Activated CD8-positive, alpha-beta memory T cell treated with anti-CD3 and anti-CD28 coated beads for 48 hours (primary cell): ENCODE data around the gene HDAC4.

Experiments
- DNase-seq, 3 experiments: peaks; one replicate each; pipeline ENCODE4 v3.0.0-alpha.2; 2020; ENCODE audit warnings: low read depth in 2 of 3, low spot score in 2 of 3

Gene HDAC4

DNA sequence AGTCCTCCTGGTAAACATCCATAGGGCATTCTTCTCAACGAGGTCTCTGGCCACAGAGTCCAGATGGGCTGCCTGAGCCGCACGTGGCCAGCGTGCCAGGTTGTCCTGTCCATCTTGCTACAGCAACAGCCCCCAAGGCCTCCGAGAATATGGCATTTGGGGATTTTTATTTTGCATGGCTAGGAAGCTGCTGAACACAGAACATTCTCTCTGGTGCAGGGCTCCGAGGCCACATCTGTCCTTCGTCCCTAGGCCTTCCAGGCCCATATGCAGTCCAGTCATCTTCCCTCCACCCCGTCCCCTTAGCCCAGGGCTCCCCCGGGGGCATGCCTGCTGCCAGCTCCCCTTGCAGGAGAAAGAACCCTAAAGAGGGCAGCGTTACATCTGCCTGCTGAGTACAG is 2.3 kb downstream of the HDAC4 start:
- no peak for DNase-seq

DNA sequence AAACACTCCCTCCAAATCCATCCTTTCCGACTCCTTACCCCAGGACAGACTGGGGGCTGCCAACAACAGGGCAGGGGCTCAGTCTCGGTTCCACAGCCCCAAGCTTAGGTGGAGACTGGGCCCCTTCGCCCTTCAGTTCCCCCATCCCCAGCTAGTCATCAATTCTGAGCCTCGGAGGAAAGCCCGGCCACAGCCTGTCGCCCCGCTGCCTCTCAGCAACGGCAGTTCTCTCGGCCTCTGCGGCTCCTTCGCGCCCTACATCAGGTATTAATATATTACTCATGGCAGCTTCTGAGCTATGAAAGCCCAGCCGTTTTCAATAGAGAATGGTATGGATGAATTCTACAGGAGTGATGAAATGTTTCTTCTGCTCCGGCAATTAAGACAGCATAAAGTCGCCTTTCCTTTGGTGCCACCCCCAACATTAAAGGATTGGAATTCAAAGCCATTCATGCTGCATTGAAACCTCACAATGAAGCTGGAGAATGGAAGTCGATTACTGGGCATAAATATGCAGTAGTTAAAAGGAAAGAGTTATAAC is 2.8 kb downstream of the HDAC4 start:
- DNase-seq, result no peak

DNA sequence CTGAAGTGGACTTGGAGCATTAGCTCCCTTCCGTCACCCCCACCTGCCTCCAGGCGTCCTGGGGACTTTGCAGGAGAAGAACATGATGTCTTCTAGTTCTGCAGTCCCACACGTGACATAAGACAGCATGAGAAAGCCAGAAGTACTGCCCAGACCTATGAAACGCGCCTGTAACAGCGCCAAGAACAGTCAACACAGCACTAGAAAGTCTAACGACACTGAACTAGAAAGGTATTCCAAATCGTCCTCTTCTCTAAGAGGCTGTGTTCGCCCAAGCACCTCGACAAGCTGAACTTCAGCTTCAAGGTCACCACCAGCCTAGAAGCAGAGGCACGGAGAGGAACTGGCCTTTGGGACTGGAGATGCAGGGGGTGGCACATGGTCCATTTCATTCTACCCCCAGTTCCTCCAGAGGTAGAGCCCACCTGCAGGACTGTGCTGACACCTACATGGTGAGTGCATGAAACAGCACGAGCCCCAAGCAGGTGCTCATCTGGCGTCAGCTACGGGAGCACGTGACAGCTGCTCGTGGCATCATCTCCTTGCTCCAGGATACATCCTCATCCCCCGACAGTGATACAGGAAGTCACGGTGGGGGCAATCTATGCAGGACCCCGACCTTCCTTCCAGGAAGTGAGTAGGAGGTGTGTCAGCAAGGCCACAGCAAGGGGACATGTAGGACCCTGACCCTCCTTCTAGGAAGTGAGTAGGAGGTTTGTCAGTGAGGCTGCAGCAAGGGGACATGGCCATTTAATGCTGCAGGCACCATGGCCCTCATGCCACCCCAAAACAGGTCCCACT is 3.7 kb downstream of the HDAC4 start:
- DNase-seq, result no peak

DNA sequence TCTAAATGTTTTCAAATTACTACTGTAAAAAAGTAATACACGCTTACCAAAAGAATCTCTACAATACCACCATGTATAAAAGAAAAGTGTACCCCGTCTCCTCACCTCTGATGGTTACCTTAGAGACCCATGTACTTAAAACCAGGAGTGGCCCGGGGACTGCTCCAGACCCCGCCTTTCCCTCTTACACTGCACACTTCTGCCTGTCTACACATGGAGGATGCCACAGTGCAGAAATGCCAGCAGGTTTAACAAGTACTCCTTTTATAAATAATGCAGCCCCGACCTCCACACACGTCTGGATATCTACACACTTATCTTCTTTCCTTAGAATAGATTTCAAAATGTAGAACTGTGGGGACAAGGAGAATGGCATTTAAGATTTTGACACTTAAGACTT is 5.3 kb downstream of the HDAC4 start:
- no peak for DNase-seq

DNA sequence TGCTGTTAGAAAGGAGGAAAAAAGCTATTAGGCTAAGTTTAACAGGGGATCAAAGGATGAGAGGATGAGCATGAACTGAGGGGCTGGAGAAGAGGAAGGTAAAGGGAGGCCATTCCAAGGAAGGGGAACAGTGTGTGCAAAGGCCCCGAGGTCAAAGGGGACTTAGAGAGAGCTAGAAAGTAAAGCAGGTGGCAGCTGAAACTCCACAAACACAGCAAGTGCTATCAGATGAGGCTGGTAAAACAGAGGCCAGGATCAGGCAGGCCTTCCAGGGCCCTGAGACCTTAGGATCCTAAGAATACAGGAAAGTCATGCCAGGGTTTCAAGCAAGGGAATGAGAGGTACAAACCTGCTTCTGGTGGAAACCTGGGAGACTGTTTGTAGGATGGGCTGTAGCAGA is 5.8 kb downstream of the HDAC4 start:
- DNase-seq, result no peak

DNA sequence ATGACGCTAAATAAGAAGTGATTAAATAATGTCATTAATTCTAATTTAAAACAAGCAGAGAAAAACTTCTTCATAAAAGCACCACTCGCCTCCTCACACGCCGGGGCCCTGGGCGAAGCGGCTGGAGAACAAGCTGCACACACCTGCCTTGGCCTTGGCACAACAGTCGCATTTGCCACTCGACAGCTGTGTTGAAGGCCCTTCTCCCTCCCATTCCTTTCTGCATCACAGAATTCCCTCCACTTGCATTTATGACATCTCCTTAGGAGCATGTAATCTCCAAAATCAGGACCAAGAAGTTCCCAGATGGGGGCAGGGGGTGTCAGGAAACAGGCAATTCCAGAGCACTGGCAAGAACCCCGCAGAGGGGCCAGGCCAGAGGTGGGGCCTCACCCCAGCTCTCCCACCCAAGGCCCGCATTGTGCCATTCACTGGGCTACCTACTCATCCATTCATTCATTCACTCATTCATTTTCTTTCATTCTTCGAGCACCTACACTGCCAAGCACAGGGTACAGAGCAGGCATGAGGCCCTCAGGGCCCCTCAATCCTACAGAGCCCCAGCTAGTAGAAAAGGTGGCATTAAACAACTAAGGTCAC is 6.4 kb downstream of the HDAC4 start:
- no peak for DNase-seq

DNA sequence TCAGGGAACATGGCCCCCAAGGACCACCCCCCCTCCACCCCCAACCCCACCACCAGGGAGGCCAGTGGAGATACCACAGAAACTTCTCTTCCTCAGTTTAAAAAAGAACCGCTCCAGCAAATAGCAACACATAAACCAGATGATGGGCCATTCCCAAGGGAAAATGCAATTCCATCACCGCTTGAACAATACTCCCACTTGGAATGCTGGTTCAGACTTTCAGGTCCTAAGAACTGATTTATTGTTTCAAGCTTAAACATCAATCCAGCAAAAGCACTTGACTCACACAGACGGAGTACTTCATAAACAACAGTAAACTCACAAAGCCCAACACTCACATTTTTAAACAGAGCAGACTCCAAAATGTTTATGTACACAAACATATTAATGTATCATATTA is 6.9 kb downstream of the HDAC4 start:
- no peak for DNase-seq

DNA sequence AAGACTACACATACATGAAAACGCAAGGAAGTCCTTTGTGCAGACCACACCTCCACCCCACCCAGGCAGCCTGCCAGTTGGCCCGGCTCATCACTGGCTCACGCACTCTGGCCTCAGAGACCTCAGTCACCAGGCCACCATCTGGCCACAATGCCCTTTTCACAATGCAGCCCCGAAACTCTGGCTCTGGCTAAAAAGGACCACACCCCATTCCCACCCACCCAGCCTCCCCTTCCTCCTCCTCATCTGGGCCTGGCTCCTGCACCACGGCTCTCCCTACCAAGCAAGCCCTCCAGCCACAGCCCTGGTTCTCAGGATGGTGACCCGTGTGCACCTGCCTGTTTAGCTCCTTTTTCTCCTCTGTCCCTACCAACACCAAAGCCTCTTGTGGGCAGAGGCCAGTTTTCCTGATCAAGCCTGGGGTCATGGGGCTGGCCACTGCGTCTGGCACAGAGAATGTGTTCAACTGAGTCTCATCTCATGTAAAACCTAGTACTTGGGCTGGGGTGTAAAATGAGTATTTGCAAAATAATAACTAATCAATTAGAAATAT is 7.4 kb downstream of the HDAC4 start:
- no peak for DNase-seq

DNA sequence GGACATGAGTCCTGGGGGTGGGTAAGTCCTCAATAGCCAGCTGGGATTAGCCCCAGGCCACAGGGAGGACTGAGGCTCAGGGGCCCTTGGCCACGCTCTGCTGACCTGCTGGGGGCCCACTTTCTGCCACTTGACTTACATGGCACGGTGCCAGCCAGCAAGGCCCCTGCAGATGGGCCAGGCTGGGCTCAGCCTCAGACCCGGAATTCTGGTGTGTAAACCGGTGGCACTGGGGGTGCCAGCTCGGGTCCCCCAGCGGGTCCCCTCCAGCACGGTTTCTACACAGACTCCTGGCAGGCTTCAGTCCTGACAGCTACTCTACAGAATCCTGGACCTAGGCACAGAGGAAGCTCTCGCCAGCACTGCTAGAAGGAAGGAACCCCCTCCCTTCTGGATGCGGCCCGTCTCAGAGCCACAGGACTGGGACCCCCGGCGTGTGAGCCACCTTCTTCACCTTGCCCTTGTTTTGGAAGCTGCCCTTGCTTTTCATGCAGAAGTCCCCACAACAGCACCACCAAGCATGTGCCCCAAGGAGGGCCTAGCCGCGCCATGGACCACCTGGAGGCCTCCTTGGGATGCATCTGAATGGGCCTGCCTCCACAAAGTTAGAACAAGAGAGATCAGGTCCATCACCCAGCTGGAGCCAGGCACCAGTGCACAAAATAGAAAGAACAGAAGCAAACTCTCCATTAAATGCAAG is 8.0 kb downstream of the HDAC4 start:
- DNase-seq, result no peak

DNA sequence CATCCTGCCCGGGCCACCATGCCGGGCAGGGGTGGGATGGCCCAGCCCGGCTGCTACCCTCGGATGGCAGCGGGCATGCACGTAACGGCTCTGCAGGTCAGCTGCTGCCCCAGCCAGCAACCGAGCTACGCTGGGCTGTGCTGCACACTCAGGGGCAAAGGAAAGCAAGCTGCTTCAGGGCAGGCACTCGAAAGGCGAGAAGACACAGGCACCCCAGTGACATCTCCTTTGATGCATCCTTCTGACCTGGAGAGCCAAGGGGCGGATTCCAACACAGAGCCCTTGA is 8.8 kb downstream of the HDAC4 start:
- DNase-seq, result no peak

DNA sequence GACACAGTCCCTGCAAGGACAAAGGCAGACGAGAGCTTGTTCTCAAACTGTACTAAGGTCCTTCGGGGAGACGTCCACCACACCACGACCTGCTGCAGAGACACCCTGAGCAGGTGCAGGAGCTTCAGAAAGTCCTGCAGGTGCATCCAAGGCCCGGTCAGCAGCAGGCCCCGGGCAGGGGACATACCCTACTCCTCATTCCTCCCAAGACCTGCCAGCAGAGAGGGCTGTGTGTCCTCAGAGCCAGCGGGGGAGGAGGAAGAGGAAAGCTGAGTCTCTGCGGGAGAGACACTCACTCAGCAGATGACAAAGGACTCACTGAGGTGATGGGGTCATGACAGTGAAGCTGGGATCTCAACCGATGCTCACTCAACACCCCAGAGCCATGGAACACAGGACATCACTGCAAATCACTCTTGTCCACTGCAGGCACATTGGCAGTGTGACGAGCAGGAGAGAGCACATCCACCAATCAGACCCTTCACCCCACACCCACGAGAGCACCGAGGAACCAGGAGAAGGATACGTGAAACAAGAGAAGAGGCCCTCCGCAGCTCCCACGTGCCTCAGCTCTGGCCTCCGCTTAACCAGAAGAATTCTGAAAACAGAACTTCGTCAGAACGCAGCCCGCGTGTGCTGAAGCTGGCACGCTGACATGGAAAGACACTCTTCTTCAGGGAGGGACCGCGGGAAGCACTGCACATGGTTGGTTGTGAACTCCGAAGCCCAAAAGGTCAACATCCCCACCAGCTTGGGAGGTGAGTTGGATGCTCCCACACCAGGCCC is 9.3 kb downstream of the HDAC4 start:
- DNase-seq, result no peak

DNA sequence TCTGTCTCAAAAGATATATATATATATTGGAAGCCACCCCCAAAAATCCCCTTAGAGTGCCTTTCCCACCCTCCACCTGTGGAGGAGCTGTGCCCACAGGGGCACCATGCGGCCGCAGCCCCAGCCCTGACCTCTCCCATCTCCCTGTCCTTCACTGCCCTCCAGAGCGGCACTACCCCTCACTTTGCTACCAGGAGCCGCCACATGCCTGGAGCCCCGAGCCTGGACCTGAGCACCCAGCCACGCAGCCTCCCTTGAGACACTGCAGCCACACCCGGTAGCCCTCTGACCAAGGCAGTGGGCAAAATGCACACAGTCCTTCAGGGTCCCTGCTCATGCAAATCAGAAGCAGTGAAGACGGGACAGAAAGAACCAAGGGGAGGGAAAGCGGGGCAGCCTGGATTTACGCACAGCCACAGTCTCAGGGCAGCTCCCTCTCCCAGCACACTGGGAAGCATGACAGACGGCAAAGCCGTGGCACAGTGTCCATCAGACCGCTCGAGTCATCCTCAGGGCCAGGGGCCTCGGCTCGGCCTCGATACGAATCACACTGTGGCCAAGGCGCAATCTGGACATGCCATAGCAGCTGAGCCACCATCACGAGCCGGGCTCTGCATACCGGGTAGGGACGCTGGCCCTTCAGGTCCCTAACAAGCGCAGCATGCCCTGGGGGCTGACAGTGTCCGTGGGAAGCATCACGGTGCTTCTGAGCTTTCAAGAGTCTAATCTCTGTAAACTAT is 10.1 kb downstream of the HDAC4 start:
- DNase-seq, result no peak

DNA sequence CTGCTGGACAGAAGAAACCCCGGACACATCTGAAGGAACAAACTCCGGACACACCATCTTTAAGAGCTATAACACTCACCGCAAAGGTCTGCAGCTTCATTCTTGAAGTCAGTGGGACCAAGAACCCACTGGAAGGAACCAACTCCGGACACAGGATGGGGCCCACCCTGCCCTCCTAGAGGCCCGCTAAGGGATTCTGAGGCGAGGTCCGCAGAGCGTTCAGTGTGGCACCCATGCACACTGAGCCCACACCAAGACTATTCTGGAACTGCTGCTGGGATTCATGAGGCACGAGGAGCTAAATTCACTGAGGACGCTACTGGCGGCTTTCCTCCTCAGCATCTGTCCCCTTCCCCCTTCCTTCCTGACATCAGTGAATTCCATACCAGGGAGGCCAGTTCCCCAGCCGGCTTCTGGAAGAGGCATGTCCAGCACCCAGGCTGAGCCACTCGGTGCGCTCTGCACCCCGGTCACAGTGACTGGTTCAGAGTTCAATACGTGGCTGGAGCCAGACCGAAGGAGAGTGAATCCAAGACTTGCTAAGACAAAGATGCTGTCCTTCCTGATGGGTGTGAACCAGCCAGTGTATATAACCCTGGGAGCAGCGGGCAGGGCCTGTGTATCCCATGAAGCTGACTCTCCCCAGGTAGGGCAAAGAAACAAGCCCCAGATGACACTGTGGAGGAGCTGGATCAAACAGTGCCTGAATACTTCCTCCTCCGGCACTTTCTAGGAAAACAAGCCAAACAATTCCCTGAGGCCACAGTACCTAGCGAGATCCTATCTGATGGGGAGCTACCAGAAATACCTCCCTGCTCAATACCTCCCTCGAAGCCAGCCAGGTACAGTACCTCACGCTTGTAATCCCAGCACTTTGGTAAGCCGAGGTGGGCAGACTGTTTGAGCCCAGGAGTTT is 11.1 kb downstream of the HDAC4 start:
- no peak for DNase-seq

DNA sequence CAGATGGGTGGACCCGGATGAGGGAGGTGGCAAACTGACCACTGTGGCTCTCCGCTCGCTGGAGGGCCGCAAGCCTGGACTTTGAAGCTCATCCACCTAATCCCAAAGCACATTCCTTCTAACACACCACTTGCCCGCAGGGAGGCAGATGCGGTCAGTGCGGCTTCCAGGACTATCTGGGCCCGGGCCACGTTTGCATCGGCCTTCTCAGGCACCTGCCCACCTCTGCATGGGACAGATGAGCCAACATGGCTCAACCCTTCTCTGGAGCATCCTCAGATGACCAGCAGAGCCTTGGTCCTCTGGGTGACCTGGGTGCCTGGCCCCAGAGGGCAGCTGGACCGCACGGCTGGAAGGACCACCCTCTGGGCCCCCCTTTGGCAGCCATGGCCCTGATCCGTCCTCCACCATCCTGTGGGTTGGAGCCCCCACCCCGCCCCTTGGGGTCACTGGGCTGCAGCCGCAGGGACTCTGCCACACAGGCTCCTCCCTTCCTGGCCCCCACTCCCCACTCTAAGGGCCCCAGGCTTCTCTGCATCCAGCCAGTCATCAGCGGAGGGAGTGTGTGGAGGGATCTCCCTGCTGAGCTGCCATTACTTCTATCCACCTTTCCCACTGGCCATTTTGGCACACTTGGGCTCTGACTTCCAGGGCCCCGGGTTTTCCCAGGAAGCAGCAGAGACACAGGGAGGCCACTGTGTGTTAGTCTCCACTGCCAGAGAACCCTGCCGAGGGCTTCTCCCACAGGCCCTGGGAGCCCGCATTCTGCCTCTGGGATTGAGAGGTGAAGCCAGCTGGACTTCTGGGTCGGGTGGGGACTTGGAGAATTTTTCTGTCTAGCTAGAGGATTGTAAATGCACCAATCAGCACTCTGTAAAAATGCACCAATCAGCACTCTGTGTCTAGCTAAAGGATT is 12.3 kb downstream of the HDAC4 start:
- DNase-seq, result no peak

DNA sequence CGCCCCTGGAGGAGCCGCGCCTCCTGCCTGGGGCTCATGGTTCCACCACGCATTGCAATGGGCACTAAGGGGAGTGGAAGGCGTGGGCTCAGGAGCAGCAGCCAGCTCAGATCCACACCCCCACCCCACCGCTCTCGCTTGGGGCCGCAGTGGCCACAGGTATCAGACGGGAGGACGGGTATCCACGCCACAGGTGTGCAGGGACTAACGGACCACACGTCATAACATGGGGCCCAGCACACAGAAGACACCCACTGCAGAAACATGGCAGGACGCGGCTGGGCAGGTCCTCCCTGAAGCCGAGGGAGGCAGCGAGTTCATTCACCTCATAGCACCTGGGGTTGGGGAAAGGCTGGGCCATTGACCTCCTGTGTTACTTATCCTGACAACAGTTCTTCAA is 13.0 kb downstream of the HDAC4 start:
- DNase-seq, result no peak

DNA sequence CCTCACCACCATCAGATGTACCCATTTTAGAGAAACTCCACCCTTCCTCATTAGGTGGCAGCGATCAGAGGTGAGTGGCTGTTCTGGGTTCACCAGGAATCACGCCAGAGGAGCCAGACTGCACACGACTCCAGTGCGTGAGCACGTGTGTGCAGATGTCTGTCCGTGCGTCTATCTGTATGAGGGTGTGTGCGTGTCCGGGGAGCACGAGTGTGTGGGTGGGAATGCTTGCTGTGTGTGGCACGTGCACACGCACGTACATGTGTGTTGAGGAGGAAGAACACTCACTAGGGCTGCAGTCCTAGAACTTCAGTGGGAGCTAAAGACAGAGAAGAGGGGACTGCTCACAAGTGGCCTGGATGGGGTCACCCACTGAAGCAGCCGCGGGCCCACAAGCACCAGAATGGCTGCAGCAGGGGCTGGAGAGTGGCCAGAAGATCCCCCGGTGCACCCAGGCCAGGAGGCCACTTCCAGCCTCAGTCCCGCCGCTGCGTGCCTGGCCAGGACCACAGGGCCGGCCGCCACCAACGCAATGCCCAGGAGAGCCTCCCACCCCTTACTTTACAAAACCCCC is 13.9 kb downstream of the HDAC4 start:
- no peak for DNase-seq

DNA sequence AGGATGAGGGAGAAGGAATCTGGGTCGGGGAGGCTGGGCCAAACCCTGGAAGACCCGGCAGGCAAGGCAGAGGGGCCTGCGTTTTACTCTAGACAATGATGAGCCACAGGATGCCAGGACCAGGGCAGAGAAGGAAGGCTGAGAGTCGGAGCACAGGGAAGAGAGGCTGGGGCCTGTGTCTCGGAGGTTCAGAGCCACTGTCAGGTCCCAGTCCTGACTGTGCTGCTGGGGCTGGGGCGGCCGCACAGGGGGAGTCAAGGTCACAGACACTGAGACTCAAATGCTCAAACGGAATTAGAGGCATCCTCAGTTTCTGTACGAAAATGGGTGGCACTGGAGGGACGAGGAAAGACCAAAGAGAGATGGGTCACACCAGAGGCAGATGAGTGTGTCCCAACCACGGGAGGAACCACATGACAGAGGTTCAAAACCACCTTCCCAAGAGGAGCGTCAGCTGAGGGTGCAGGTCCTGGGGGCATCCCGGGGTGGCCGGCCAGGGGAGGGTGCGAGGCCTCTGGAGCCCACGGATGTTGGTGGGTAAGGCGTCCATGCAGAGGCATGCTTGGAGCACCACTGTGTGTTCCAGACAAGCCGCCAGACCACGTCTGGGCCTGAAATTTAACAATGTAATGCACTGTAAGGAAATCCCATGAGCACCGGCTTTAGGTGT is 14.7 kb downstream of the HDAC4 start:
- DNase-seq, result no peak
